Suprapubic skin (tissue), 4 donors: ENCODE measurements around the gene RBM39.

Experiments
- POLR2A ChIP-seq, 2 donors: fragments of 450-650 bp; IDR thresholded peaks; one replicate each; pipeline ENCODE4 v1.6.1; 2017; ENCODE audit warnings: antibody characterized with exemption in 2 of 2, mild to moderate bottlenecking in 2 of 2, moderate library complexity in 2 of 2
- POLR2AphosphoS5 ChIP-seq, 3 donors: sonication (generic); formaldehyde crosslinking; IDR thresholded peaks; one replicate each; pipeline ENCODE4 v1.6.1; 2017; ENCODE audit warnings: antibody characterized with exemption in 3 of 3
- TF ChIP-seq, protein P1 (sequence below), 2 donors: fragments of 200-600 bp in 1 of 2; fragments of 450-650 bp in 1 of 2; sonication (generic) in 1 of 2; IDR thresholded peaks; one replicate each; pipeline ENCODE4 v1.5.1; 2016 to 2019; ENCODE audit warnings: antibody characterized with exemption in 2 of 2, mild to moderate bottlenecking in 1 of 2, moderate library complexity in 1 of 2

DNA sequence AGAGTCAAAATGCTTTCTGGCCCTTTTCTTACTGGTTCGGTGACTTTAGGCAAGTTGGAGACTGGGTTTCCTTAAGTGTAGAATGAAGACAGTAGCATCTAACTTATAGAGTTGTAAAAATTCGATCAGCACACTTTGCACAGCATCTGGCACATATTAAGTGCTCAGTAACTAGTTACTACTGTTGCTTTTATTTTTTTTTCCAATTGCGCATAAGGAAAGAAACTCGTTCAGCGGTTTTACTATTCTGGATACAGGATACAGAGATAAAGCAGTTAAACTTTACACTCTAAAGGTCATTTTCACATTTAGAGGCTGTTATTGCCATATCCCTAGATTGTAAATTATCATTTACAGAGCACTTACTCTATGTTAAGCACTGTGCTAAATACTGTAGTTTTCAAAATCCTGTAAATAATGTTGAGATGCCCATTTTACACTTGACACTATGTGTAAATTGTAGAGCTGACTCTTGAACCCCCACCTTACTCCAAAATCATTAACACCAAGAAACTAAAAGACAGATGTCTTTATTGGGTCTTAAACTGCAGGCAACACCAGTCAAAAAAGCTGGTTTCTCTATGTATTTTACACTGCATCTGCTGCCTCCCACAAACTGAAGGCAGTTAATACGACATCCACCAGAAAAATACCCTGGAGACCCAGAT is 42.0 kb downstream of the RBM39 start:
- TF ChIP-seq, protein P1, sequence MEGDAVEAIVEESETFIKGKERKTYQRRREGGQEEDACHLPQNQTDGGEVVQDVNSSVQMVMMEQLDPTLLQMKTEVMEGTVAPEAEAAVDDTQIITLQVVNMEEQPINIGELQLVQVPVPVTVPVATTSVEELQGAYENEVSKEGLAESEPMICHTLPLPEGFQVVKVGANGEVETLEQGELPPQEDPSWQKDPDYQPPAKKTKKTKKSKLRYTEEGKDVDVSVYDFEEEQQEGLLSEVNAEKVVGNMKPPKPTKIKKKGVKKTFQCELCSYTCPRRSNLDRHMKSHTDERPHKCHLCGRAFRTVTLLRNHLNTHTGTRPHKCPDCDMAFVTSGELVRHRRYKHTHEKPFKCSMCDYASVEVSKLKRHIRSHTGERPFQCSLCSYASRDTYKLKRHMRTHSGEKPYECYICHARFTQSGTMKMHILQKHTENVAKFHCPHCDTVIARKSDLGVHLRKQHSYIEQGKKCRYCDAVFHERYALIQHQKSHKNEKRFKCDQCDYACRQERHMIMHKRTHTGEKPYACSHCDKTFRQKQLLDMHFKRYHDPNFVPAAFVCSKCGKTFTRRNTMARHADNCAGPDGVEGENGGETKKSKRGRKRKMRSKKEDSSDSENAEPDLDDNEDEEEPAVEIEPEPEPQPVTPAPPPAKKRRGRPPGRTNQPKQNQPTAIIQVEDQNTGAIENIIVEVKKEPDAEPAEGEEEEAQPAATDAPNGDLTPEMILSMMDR (IDR thresholded peaks at IDR 0.05): no peak
- TF ChIP-seq POLR2AphosphoS5 (IDR thresholded peaks at IDR 0.05): no peak
- no peak for TF ChIP-seq POLR2A (IDR thresholded peaks at IDR 0.05)
